Mesendoderm (in vitro differentiated cells): ENCODE data around the gene RPS27L.
A peak's percentile ranks its signal among the peaks of the same experiment; 100 is the strongest.

Experiments
- DNase-seq: peaks from one replicate; pipeline ENCODE4 v3.0.0; 2013
- H2AK5ac ChIP-seq: 2 replicates; pipeline ENCODE4 v1.6.1; 2013; ENCODE audit warnings: low read length, inconsistent platforms
- H2BK120ac ChIP-seq: 2 replicates; pipeline ENCODE4 v1.6.1; 2013; ENCODE audit warnings: low read depth, mild to moderate bottlenecking, low read length, moderate library complexity, mixed read lengths
- H2BK15ac ChIP-seq: replicated peaks from 2 replicates; pipeline ENCODE4 v1.6.1; 2013; ENCODE audit warnings: low read depth, mild to moderate bottlenecking, moderate library complexity
- H2BK5ac ChIP-seq: 2 replicates; pipeline ENCODE4 v1.6.1; 2013; ENCODE audit warnings: low read length, inconsistent platforms
- H3K18ac ChIP-seq: 2 replicates; pipeline ENCODE4 v1.6.1; 2013; ENCODE audit warnings: mild to moderate bottlenecking, low read length, mixed read lengths
- H3K23ac ChIP-seq: one replicate; pipeline ENCODE4 v1.6.1; 2013; ENCODE audit warnings: low read length
- H3K27ac ChIP-seq: 2 replicates; pipeline ENCODE4 v1.5.1; 2013; ENCODE audit warnings: low read depth, mild to moderate bottlenecking, inconsistent platforms, low read length, moderate library complexity
- H3K27me3 ChIP-seq: 2 replicates; pipeline ENCODE4 v1.6.1; 2013; ENCODE audit warnings: low read length, control low read depth, mild to moderate bottlenecking, inconsistent platforms; ENCODE audit not compliant: insufficient read depth, poor library complexity
- H3K36me3 ChIP-seq: 2 replicates; pipeline ENCODE4 v1.6.1; 2013; ENCODE audit warnings: low read length, inconsistent platforms; ENCODE audit not compliant: control insufficient read depth, insufficient read depth
- H3K4ac ChIP-seq: one replicate; pipeline ENCODE4 v1.6.1; 2013; ENCODE audit warnings: low read depth, mild to moderate bottlenecking, low read length, moderate library complexity
- H3K4me1 ChIP-seq: 2 replicates; pipeline ENCODE4 v1.6.1; 2013; ENCODE audit warnings: low read depth, low read length, inconsistent platforms; ENCODE audit not compliant: control insufficient read depth
- H3K4me2 ChIP-seq: 2 replicates; pipeline ENCODE4 v1.6.1; 2013; ENCODE audit warnings: low read length
- H3K4me3 ChIP-seq: 2 replicates; pipeline ENCODE4 v1.5.1; 2013; ENCODE audit warnings: mild to moderate bottlenecking, low read length
- H3K56ac ChIP-seq: one replicate; pipeline ENCODE4 v1.6.1; 2013; ENCODE audit warnings: low read length
- H3K79me1 ChIP-seq: 2 replicates; pipeline ENCODE4 v1.6.1; 2013; ENCODE audit warnings: low read length, inconsistent platforms
- H3K79me2 ChIP-seq: 2 replicates; pipeline ENCODE4 v1.6.1; 2013; ENCODE audit warnings: mild to moderate bottlenecking, low read length; ENCODE audit not compliant: control insufficient read depth, insufficient read depth
- H3K9ac ChIP-seq: 2 replicates; pipeline ENCODE4 v1.6.1; 2013; ENCODE audit warnings: low read length, inconsistent platforms
- H4K5ac ChIP-seq: one replicate; pipeline ENCODE4 v1.6.1; 2013; ENCODE audit warnings: low read length
- H4K8ac ChIP-seq: one replicate; pipeline ENCODE4 v1.6.1; 2013; ENCODE audit warnings: low read depth, mild to moderate bottlenecking, control low read depth, low read length, moderate library complexity
- WGBS: extraction: QIAGEN DNeasy Blood & Tissue Kit; methylation state at CpG from one replicate; pipeline ENCODE4 v1.1.7; 2013; ENCODE audit warnings: low lambda C conversion rate, missing lambda C conversion rate; ENCODE audit not compliant: insufficient coverage; ENCODE audit errors: extremely low coverage; 5-methylcytosine and 5-hydroxymethylcytosine counted together

The RPS27L gene

DNA sequence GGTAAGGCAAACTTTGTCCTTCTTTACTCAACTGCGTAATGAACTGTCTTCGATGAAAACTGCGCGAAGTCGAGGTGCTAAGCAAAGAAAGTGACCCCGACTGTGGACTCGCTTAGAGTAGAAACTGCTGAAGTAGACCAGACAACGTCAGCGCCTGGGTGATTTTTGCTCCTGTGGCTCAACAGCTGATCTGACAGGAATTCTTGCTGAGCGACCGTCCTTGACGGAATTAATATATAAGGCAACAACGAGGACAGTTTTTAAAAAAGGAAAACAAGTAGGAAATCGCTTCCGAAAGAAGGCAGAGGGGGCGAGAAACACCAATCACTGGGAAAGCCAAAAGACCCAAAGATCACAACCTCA is 541 bp downstream of the RPS27L start:
- no peak overlapping the region for H2BK5ac ChIP-seq
- no peak overlapping the region for H4K8ac ChIP-seq

DNA sequence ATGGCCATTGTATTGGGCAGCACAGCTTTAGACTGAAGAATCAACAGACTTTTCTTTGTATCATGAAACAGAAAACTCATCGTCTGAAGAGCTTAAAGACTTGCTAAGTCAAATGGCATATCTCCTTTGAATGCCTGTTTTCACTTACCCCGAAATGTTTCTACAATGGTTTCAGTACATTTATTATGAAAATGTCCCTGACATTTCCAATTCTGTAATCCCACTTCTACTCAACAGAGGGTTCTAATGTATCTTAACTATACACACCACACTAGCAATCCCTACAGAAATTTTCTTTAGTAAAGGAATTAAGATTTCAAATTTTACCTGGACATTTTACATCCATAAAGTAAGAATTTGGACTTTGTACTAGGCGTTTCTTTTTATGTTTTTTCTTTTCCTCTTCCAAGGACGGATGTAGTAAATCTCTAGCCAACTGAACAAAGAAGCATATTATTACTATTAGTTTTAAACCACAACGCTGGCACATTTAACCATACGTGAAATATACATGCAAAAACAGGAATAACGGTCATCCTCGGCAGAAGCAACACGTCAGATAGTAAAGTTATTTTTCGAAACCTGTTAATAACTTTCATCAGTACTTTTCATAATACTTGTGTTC is 1.1 kb downstream of the RPS27L start:
- DNase-seq, result no peak

More for the DNA sequence above, 541 bp downstream of the RPS27L start:
- peak overlapping the region; percentile 85 for H3K27ac ChIP-seq
- no peak overlapping the region for H3K23ac ChIP-seq
- H3K9ac ChIP-seq, result peak overlapping the region; percentile 75
- peak; percentile 30 for DNase-seq
- H4K5ac ChIP-seq, result no peak overlapping the region
- H3K27me3 ChIP-seq, result no peaks in the 10 kb centered on the region
- no peaks in the 10 kb centered on the region for H3K36me3 ChIP-seq
- peaks cover 2% of the 10 kb centered on the region for H3K79me2 ChIP-seq
- no peak overlapping the region for H2AK5ac ChIP-seq
- peak overlapping the region; percentile 29 for H3K18ac ChIP-seq
- no peaks in the 10 kb centered on the region for H3K4me1 ChIP-seq
- H3K56ac ChIP-seq, result peak overlapping the region; percentile 89
- WGBS, result no CpG with 5 or more reads among the region's 16 CpGs
- peak overlapping the region; percentile 84 for H3K4me3 ChIP-seq
- no peaks in the 10 kb centered on the region for H3K79me1 ChIP-seq
- no peak overlapping the region for H2BK15ac ChIP-seq
- no peak overlapping the region for H3K4ac ChIP-seq
- peak overlapping the region; percentile 87 for H3K4me2 ChIP-seq
- H2BK120ac ChIP-seq, result no peak overlapping the region

DNA sequence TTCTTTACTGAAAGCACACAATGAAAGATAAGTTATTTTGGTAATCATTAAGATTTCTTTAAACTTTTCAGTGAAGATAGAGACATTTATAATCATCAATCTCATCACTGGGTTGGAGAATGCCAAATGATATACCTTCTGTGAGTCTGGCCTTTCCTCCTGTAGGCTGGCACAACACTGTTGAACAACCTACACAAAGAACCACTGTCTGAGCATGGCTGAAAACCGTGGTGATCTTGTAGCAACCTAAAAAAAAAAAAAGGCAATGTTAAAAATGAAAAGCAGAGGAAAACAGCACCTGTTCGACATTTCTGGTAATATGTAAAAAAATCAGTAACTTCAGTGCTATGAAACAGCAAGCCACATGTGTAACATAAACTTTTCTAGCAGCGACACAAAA is 1.8 kb downstream of the RPS27L start:
- no peak overlapping the region for H3K4ac ChIP-seq
- H3K27me3 ChIP-seq, result no peaks in the 10 kb centered on the region
- H3K23ac ChIP-seq, result no peak overlapping the region
- H3K4me2 ChIP-seq, result no peak overlapping the region
- H3K18ac ChIP-seq, result no peak overlapping the region
- WGBS, result 100% methylated on average over 1 of the region's 3 CpGs
- no peak for DNase-seq
- H4K5ac ChIP-seq, result no peak overlapping the region
- H3K27ac ChIP-seq, result no peak overlapping the region
- H2AK5ac ChIP-seq, result no peak overlapping the region
- peaks cover 2% of the 10 kb centered on the region for H3K79me2 ChIP-seq
- no peaks in the 10 kb centered on the region for H3K36me3 ChIP-seq
- H3K9ac ChIP-seq, result no peak overlapping the region
- H3K4me3 ChIP-seq, result no peak overlapping the region
- no peak overlapping the region for H2BK120ac ChIP-seq
- H3K79me1 ChIP-seq, result no peaks in the 10 kb centered on the region
- peak overlapping the region; percentile 43 for H3K56ac ChIP-seq
- H2BK15ac ChIP-seq, result no peak overlapping the region
- no peak overlapping the region for H4K8ac ChIP-seq
- no peaks in the 10 kb centered on the region for H3K4me1 ChIP-seq
- no peak overlapping the region for H2BK5ac ChIP-seq

More for the DNA sequence above, 1.1 kb downstream of the RPS27L start:
- H3K9ac ChIP-seq, result peak overlapping the region; percentile 75
- no peak overlapping the region for H2BK5ac ChIP-seq
- H3K27me3 ChIP-seq, result no peaks in the 10 kb centered on the region
- H3K18ac ChIP-seq, result no peak overlapping the region
- no CpG with 5 or more reads among the region's 10 CpGs for WGBS
- no peak overlapping the region for H2BK120ac ChIP-seq
- H4K5ac ChIP-seq, result no peak overlapping the region
- no peaks in the 10 kb centered on the region for H3K79me1 ChIP-seq
- peak overlapping the region; percentile 87 for H3K4me2 ChIP-seq
- no peaks in the 10 kb centered on the region for H3K4me1 ChIP-seq
- H3K23ac ChIP-seq, result no peak overlapping the region
- H4K8ac ChIP-seq, result no peak overlapping the region
- no peak overlapping the region for H3K4ac ChIP-seq
- no peaks in the 10 kb centered on the region for H3K36me3 ChIP-seq
- no peak overlapping the region for H3K27ac ChIP-seq
- H3K4me3 ChIP-seq, result peak overlapping the region; percentile 84
- no peak overlapping the region for H2BK15ac ChIP-seq
- peaks cover 2% of the 10 kb centered on the region for H3K79me2 ChIP-seq
- H3K56ac ChIP-seq, result peak overlapping the region; percentile 89
- H2AK5ac ChIP-seq, result no peak overlapping the region

DNA sequence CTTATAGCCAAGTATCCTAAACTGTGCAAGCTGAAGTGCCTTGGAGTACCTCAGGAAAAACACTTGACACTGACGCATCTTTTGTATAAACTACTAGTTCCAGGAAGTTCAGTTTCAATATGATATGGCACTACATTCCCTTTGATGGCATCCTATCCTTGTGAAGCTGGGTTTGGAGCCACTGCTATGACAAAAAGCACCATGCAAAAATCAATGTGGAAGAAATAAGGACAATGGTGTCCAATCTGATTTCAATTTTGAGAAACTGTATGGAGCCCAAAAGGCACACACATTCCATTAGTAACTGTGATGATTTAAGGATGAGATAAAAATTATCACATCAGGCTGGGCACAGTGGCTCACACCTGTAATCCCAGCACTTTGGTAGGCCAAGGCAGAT is 5.6 kb downstream of the RPS27L start:
- Histone ChIP-seq H3K18ac (no peak overlapping the region), H2BK120ac (no peak overlapping the region), H4K5ac (no peak overlapping the region), H3K4me1 (no peaks in the 10 kb centered on the region), H3K23ac (no peak overlapping the region), H3K56ac (no peak overlapping the region), H3K36me3 (no peaks in the 10 kb centered on the region), H3K4ac (no peak overlapping the region), H3K79me1 (no peaks in the 10 kb centered on the region), H3K27ac (no peak overlapping the region), H3K4me3 (no peak overlapping the region), H3K27me3 (no peaks in the 10 kb centered on the region), H2BK5ac (no peak overlapping the region), H3K79me2 (peaks cover 2% of the 10 kb centered on the region), H2BK15ac (no peak overlapping the region), H3K9ac (no peak overlapping the region), H2AK5ac (no peak overlapping the region), H3K4me2 (no peak overlapping the region), H4K8ac (no peak overlapping the region)
- no CpG with 5 or more reads among the region's 1 CpG for WGBS
- no peak for DNase-seq

DNA sequence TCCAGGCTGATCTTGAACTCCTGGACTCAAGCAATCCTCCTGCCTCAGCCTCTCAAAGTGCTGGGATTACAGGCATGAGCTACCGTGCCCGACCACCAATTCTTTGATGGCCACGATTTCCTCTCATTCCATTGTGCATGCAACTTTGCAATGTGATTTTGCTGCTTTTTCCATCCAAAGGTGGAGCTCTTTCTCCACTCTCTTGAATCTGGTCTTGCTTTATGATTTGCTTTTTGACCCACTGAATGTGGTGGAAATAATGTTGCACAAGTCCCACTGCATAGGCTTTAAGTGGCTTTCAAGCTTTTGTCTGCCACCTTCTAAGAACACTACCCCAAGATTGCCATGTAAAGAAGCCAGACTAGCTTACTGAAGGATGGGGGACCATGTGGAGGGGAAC is 10.6 kb downstream of the RPS27L start:
- WGBS, result no CpG with 5 or more reads among the region's 3 CpGs
- no peaks in the 10 kb centered on the region for H3K4me1 ChIP-seq
- no peaks in the 10 kb centered on the region for H3K36me3 ChIP-seq
- H2BK5ac ChIP-seq, result no peak overlapping the region
- no peak overlapping the region for H3K4me2 ChIP-seq
- peak; percentile 11 for DNase-seq
- no peak overlapping the region for H3K9ac ChIP-seq
- H3K27me3 ChIP-seq, result no peaks in the 10 kb centered on the region
- no peak overlapping the region for H3K4ac ChIP-seq
- H3K56ac ChIP-seq, result no peak overlapping the region
- H2AK5ac ChIP-seq, result no peak overlapping the region
- H3K27ac ChIP-seq, result no peak overlapping the region
- no peak overlapping the region for H2BK120ac ChIP-seq
- no peak overlapping the region for H3K4me3 ChIP-seq
- no peak overlapping the region for H3K18ac ChIP-seq
- no peak overlapping the region for H4K5ac ChIP-seq
- H4K8ac ChIP-seq, result no peak overlapping the region
- H3K79me2 ChIP-seq, result no peaks in the 10 kb centered on the region
- H2BK15ac ChIP-seq, result no peak overlapping the region
- no peaks in the 10 kb centered on the region for H3K79me1 ChIP-seq
- H3K23ac ChIP-seq, result no peak overlapping the region

DNA sequence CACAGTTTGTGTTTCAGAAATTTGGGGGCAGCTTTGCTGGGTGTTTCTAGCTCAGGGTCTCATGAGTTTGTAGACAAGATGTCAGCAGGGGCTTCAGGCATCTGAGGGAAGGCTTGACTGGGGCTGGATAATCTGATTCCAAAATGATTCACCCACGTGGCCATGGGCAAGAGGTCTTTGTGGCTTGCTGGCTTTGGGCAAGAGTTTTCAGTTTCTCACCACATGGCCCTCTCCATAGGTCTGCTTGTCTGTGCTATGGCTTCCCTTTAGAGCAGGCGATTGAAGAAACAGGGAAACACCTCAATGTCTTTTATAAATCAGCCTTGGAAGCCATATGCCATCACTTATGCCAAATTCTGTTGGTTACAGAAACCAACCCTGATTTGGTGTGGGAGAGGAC is 11.9 kb downstream of the RPS27L start:
- Histone ChIP-seq H2BK5ac (no peak overlapping the region), H3K4me2 (no peak overlapping the region), H4K8ac (no peak overlapping the region), H3K79me1 (no peaks in the 10 kb centered on the region), H2BK120ac (no peak overlapping the region), H4K5ac (no peak overlapping the region), H3K36me3 (no peaks in the 10 kb centered on the region), H3K4me3 (no peak overlapping the region), H3K9ac (no peak overlapping the region), H3K79me2 (no peaks in the 10 kb centered on the region), H3K56ac (no peak overlapping the region), H3K27me3 (no peaks in the 10 kb centered on the region), H3K4me1 (no peaks in the 10 kb centered on the region), H2AK5ac (no peak overlapping the region), H2BK15ac (no peak overlapping the region), H3K23ac (no peak overlapping the region), H3K4ac (no peak overlapping the region), H3K18ac (no peak overlapping the region), H3K27ac (no peak overlapping the region)
- WGBS, result no CpG with 5 or more reads among the region's 2 CpGs
- no peak for DNase-seq
